HTERT RPE-1 (cell line): ENCODE results near the gene CCNI.

ENCODE experiments used
- in situ Hi-C: fragments of 300-500 bp; cut with MboI; formaldehyde crosslinking; loops from 4 replicates; pipeline ENCODE4 v1.14.3; 2020; ENCODE audit warnings: low sequenced_read_pairs

CCNI gene

DNA sequence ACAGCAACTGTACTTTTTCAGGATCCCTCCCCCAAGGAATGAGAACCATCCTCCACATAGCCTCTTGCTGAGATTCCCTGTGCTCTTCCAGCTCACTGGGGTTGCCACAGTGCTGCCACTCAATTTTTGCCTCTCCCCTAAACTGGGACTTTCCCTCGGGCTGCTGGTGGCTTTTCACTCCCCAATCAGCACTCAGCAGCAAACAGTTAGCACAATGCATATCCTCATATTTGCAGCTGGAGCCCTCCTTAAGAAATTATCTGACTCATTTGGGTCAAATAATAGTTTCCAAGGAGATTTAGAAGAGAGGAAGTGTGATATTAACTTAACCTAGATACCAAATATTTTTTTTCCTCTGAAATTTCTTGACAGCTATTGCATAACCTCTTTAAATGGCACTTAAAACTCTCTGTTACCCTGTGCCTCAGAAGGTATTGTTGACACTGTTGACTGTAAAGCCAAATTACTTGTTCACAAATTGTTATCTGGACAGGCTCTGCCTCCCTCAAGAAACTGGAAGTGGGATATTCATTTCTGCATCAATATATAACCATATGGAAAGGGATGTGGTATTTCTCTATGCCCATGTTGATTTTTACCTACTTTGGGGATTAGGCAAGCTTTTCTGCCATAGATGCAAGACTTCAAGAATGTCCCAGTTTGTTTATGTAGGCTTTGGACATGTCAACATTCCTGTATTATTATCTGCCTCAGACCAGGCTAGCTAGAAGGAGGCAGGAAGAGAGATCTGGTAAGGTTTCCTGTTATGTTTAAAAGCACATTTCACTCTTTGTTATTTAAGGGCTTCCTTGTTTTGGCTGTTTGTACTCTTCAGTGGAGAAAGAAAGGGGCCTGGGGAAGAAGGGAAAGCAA is 68.2 kb downstream of the CCNI start:
- in situ Hi-C loops, result no loop called here

DNA sequence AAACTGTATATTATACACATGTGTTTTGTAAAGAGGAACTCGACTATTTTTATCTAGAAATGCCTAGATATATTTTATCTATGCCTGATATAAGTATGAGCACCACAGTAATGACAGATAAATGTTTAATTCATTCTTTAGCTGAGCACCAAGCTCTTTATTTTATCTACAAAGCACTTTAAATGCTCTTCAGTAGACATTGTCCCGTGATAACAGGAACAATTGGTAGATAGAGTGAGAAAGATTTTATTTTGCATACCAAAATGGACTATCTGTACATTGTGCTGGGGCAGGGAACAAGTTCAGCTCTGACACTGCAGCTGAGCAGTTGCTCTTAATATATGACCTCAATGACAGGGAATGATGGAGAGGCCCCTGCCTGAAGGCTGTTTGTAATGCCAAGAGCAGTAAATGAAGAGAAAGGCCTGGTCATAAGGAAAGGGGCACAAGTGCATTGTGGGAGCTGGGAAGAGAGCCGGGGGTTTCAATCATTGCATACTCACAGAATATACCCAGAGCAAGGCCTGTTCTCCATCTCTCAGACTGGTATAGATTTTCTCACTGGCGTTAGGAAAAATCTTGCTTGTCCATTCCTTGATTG is 68.9 kb downstream of the CCNI start:
- in situ Hi-C loops, result no loop called here

DNA sequence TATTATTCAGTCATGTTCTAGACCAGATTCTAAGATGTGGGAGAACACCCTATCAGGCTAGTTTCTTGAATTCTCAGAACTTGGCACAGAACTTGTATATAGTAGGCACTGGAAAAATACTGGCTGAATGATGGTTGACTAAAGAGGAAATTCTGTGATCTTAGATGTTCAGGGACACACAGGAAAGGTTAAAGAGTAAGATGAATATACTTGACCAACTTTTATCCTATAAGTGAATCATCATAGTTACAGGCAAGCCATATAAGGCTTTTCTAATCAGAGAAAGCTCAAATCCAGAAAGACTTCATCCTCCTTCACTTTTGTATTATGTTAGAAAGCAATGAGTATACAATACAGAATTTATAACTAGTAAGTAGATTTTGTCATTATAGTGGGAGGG is 72.4 kb downstream of the CCNI start:
- in situ Hi-C loops, result no loop called here

DNA sequence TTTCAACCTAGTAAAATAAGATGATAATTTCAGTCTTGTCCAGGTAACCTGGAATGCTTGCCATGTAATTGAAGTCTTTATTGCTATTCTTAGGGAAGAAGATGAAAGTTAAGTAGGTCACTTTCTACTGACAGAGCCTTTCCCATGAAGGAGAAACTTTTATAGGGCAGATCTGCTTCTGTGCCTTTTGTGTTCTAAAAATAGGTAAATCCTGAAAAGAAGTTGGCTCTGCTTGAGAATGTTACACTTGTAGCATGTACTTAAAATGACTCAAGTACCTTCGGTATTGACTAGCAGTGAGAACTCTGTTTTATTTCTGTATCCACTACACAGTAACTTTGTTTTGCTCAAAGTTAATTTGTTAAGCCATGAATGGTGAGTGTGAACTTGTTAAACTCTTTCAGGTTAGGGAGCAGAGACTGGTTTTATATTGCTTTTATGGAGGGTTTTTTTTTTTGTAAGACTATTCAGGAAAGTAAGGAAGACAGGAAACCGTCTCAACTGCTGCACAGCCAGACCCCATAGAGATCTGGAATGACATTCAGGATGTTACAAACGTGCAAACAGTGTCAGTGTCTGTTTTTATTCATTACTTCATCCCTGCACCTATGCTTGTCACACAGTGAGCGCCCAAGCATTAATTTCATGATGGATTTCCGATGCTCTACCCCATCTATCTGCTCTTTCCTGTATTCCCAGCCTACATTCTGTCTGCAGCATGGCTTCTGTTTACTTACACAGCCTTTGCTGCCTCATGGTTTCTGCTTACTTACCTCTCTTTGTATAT is 73.3 kb downstream of the CCNI start:
- in situ Hi-C loops, result no loop called here

DNA sequence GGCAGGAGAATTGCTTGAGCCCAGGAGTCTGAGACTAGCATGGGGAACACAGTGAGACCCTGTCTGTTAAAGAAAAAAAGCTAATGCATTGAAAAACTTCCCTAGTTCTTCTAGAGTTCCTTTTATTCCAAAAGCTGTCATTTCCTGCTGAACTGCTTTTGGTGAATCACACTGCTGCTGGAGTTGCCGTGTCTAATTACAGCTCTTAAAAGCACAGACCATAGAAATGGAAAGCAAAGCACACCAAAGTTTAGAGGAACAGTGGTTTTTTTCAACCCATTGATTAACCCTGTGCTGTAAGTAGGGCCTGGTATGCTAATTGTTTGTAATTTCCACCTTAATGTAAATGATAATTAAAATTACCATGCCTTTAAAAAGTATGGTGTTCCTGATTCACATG is 73.9 kb downstream of the CCNI start:
- in situ Hi-C loops, result no loop called here

DNA sequence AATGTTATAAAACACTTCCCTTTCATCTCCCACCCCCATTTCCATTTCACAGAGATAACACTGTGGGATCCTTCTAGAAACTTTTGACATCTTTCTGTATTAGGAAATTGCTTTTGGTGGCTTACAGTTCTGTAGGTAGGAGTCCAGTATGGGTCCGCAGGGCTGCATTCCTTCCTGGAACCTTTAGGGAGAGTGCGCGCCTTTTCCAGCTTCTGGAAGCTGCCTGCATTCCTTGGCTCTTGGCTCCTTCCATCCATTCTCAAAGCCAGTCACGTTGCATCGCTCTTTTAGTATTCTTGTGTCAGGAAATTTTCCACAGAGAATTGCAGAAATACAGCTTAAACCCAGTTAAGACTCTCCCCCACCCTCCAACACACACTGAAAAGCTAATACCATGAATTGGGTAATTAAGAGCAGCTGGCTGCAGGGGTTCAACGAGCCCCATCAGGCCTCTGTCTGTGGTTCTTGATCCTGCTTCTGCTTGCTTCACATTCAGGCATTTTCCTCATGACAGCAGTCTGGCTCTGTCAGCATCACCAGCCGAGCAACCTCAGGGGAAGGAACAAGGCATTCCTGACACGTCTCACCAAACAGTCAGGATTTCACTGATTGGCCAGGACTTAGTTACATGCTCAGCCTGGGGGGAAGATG is 77.4 kb downstream of the CCNI start:
- in situ Hi-C loops, result no loop called here

DNA sequence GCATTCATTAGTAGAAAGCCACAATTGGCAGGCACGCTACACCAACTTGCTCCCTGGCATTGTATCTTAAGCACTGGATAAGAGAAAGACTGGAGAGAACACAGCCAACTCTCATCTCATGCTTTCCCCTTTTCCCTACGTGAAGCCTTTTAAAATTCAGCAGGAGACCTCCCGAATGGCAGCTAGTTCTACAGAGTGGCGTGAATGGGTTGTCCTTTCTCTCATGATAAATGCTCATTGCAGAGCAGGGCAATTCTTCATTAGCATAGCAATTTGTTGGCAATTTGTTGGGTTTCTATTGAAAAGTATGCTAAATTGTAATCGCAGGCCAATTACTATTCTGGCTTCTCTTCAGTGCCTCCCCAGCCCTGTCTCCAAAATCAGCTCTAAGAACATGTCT is 78.3 kb downstream of the CCNI start:
- in situ Hi-C loops, result no loop called here
